ENCODE results near the gene TLCD1.

TLCD1 gene, protein sequence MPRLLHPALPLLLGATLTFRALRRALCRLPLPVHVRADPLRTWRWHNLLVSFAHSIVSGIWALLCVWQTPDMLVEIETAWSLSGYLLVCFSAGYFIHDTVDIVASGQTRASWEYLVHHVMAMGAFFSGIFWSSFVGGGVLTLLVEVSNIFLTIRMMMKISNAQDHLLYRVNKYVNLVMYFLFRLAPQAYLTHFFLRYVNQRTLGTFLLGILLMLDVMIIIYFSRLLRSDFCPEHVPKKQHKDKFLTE

DNA sequence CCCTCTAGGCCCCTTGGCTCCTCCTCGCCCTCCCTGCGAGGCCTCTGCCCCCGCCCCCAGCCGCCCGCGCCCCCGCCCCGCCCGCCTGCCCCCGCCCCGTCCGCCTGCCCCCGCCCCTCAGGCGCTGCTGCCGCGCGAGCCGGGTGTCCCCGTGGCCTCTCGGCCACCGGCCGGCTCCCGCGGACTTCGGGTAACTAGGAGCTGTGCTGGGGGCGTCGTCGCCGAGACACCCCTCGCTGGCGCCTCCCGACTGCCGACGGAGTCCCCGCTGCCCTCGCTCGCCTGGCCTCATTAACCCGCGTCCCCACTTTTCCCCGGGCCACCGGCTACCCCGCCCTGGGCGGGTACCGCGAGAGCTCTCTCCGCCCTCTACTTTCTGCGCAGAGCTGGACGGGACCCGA is at the start of gene TLCD1:
TLCD1 (minus strand) TSS at position 8 of the 401 bp plus-strand sequence. CDS start 136 bp downstream, outside the sequence.
- in situ Hi-C loops (cut with HindIII; ENCODE audit: low sequenced_read_pairs) = no loop called here
- DNase-seq (ENCODE audit: low read depth, low spot score) = peak; percentile 71
- H3K4me3 ChIP-seq (ENCODE audit: low read depth, low read length) = peak within 1 kb of the TSS; percentile 61
- TF ChIP-seq, protein P1, sequence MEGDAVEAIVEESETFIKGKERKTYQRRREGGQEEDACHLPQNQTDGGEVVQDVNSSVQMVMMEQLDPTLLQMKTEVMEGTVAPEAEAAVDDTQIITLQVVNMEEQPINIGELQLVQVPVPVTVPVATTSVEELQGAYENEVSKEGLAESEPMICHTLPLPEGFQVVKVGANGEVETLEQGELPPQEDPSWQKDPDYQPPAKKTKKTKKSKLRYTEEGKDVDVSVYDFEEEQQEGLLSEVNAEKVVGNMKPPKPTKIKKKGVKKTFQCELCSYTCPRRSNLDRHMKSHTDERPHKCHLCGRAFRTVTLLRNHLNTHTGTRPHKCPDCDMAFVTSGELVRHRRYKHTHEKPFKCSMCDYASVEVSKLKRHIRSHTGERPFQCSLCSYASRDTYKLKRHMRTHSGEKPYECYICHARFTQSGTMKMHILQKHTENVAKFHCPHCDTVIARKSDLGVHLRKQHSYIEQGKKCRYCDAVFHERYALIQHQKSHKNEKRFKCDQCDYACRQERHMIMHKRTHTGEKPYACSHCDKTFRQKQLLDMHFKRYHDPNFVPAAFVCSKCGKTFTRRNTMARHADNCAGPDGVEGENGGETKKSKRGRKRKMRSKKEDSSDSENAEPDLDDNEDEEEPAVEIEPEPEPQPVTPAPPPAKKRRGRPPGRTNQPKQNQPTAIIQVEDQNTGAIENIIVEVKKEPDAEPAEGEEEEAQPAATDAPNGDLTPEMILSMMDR (IDR thresholded peaks at IDR 0.05; ENCODE audit: low read depth, low read length) = no peak

DNA sequence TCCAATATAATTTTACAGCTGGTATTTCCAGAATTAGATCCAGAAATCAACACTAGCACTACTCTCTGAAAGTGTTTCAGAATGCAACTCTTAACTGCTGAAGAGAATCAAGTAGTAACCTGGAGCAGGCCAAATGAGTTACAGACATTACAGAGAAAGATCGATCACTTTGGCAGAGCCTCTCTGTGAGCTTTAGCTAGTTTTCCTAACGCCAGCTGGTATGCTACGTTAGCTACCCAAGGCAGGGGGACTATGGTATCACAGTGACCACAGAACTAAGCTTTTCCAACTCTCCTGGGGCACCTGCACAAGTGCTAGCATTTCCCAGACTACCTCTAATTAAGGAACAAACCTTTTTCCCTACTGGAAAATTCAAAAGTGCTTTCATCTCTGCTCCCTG is 48.2 kb upstream of the TLCD1 start:
- TF ChIP-seq, protein P1 (IDR thresholded peaks at IDR 0.05; ENCODE audit: low read depth, low read length) = no peak
- in situ Hi-C loops (cut with HindIII; ENCODE audit: low sequenced_read_pairs) = no loop called here

DNA sequence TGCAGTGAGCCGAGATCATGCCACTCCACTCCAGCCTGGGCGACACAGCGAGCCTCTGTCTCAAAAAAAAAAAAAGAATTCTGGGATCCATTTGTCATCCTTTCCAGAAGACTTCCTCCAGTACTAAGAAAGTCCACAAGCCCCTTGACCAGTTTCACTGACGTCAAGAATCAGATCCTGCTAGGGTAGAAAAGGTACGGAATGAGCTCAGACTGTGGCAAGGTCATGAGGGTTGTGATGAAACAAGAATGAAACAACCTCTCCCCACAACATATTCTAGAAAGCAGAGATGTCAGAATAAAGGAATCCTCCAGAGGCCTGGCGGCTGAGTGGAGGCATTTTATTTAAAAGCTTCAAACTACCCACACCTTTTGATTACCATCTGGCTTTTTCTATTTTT is 47.7 kb upstream of the TLCD1 start:
- in situ Hi-C loops (cut with HindIII; ENCODE audit: low sequenced_read_pairs) = no loop called here
- no peak overlapping the region for H3K4me3 ChIP-seq (ENCODE audit: low read depth, low read length)
- no peak for DNase-seq (ENCODE audit: low read depth, low spot score)
- TF ChIP-seq, protein P1 (IDR thresholded peaks at IDR 0.05; ENCODE audit: low read depth, low read length) = no peak

More for the DNA sequence above, 48.2 kb upstream of the TLCD1 start:
- H3K4me3 ChIP-seq (ENCODE audit: low read depth, low read length) = no peak overlapping the region
- DNase-seq (ENCODE audit: low read depth, low spot score) = no peak

DNA sequence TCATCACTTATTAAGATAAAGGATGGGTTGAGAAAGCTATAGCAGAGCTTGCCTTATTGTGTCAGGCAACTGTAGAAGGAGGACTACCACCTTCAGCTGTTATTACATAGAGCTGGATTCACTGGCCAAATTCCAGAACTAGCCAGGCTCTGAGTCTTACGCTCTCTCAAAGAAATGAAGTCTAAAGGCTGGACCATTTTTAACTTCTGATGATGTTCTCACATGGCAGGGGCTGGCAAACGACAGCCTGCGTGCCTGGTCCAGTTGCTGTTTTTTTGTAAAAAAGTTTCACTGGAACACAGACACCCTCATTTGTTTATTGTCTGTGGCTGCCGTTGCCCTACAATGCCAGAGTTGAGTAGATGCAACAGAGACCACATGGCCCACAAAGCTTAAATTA is 39.0 kb upstream of the TLCD1 start:
- in situ Hi-C loops (cut with HindIII; ENCODE audit: low sequenced_read_pairs) = no loop called here
- TF ChIP-seq, protein P1 (IDR thresholded peaks at IDR 0.05; ENCODE audit: low read depth, low read length) = no peak
- no peak overlapping the region for H3K4me3 ChIP-seq (ENCODE audit: low read depth, low read length)
- DNase-seq (ENCODE audit: low read depth, low spot score) = no peak

DNA sequence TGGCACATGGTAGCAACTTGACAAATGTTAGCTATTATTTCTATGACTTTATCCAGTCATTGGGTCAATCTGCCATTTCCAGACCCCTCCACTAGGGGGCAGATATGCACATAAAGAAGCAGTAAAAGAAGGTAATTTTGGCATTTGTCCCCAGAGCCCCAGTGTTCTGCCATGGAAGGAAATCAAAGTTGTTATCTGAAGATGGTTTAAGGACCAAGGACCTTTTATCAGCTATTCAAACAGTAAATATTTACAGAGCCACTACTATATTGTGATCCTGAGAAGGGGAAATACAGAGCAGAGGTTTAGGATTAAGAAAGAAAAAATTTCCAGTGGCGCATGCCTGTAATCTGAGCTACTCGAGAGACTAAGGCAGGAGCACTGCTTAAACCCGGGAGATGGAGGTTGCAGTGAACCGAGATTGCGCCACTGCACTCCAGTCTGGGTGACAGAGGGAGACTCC is 37.8 kb upstream of the TLCD1 start:
- no peak overlapping the region for H3K4me3 ChIP-seq (ENCODE audit: low read depth, low read length)
- TF ChIP-seq, protein P1 (IDR thresholded peaks at IDR 0.05; ENCODE audit: low read depth, low read length) = peak; percentile 83
- in situ Hi-C loops (cut with HindIII; ENCODE audit: low sequenced_read_pairs) = no loop called here
- peak; percentile 82 for DNase-seq (ENCODE audit: low read depth, low spot score)

DNA sequence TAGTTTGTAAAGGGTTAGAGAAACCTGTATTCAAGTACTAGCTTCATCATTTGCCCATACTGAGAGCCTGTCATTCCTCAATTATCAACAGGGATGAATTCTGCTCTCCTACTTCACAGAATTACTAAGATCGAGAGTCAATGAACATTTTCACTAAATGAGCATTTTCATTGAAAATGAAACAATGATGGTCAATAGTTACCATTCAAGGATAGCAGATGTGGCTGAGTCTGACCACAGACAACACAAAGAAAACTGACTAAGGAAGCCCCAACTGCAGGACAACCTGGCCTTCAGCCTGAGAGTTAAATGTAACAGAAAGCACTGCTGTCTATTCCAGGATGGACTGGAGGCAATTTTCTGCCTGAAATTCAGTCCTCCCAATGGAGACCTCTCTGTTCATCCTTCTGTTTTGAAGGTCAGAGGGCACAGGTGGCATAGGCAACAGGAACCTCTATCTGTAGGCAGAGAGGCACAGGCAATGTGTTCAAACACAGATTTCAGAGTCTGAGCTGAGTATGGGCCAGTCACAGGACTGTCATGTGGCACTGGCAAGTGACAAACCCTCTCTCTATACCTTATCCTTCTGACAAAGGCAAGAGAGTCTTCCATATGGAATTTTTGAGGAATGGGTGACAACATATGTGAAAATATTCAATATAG is 37.2 kb upstream of the TLCD1 start:
- TF ChIP-seq, protein P1 (IDR thresholded peaks at IDR 0.05; ENCODE audit: low read depth, low read length) = no peak
- no peak for DNase-seq (ENCODE audit: low read depth, low spot score)
- in situ Hi-C loops (cut with HindIII; ENCODE audit: low sequenced_read_pairs) = no loop called here
- no peak overlapping the region for H3K4me3 ChIP-seq (ENCODE audit: low read depth, low read length)
